GM12875 (cell line): ENCODE measurements around the gene ESR2.

Experiments used
- H3K4me3 ChIP-seq: one replicate; pipeline ENCODE4 v1.5.1; 2011; ENCODE audit warnings: low read depth, low read length, control low read depth
- CTCF ChIP-seq: IDR thresholded peaks from 2 replicates; pipeline ENCODE4 v1.5.1; 2011; ENCODE audit warnings: low read depth, mild to moderate bottlenecking, control low read depth, inconsistent platforms, low read length, moderate library complexity, borderline replicate concordance; ENCODE audit not compliant: insufficient read depth

Gene ESR2

DNA sequence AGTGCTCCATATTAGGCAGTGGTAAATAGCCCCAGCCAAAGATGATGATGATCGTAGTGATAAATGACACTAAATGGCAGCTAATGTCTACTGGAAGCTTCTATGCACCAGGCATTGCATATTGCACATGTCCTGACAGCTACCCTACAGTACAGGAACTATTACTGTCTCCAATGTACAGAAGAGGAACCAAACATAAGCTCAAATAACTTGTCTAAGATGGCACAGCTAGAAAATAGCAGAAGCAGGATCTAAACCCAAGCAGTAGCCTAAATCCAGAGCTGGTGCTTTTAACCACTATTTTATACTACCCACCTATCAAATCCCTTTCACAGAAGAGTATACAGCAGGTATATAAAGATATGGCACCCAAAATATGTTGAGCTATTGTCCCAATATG, 28.9 kb downstream of the ESR2 start:
- no peak overlapping the region for H3K4me3 ChIP-seq
- TF ChIP-seq CTCF, result no peak

GRCh38 chr14:64260418-64260817, 33.8 kb downstream of the ESR2 start:
- no peak for TF ChIP-seq CTCF
- no peak overlapping the region for H3K4me3 ChIP-seq

DNA sequence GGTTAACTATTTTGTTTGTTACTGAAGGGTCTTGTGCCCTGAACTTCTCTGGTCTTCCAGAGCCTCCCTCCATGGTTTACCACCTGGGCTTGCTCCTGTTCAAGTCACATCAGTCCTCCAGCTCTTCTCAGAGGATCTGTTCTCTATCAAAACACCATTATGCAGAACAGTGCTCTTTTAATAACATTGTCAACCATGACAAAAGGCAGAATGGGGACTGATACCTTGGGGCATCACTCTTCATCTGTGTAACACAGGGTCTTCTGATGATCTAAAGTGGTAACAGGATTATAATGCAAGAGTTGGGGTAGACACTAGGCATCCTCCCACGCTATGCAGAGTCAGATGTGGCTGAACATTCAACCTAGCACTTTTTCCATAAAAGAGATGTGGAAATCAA, 38.4 kb downstream of the ESR2 start:
- TF ChIP-seq CTCF, result no peak
- H3K4me3 ChIP-seq, result no peak overlapping the region

DNA sequence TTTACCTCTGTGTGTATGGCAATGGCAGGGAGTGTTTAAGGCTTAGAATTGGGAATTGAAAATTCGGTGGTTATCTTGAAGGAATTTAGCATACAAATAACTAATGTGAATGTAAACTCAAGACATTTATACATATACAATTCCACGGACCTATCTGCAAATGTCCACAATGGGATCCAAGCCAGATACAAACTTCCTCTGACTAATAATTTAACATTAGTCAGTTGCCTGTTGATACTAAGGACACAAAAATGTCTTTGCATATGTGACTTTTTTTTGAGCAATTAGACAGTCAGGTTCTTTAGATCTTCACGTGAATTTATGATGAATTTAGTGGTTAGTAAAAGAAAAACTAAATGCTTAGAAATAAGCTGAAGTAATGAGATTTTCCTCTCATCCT, 40.5 kb downstream of the ESR2 start:
- no peak for TF ChIP-seq CTCF
- H3K4me3 ChIP-seq, result no peak overlapping the region

- TF ChIP-seq CTCF, result no peak
- no peak overlapping the region for H3K4me3 ChIP-seq
These were observed 44.8 kb downstream of the ESR2 start for GRCh38 chr14:64249363-64249762.

- TF ChIP-seq CTCF, result no peak
- H3K4me3 ChIP-seq, result no peak overlapping the region
These were observed 45.5 kb downstream of the ESR2 start for GRCh38 chr14:64248689-64249088.

DNA sequence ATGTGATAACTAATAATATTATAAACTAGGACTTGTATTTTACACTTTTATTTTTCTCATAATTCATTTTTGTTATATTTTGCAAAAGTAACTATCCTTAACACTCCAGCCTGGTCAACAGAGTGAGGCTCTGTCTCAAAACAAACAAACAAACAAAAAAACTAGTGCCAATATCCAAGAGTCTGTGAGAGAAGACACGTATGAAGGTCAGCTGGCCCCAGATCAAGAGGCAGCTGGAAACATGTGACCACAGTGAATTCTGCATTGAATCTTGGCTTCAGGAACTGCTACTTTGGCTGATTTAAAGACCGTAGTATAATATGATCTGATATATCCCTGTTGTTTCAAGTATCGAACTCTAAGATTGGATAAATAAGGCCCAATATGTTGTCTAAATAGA, 47.0 kb downstream of the ESR2 start:
- no peak overlapping the region for H3K4me3 ChIP-seq
- no peak for TF ChIP-seq CTCF
